GM23338 (cell line): ENCODE results near the gene TMEM176B. TPM values are rescaled to one million over a fixed set of nuclear protein-coding genes. Genes with fewer than 3 reads are reported as not detected.

Source experiments
- EZH2 ChIP-seq: fragments of 200-600 bp; sonication (generic); IDR thresholded peaks from one replicate; pipeline ENCODE4 v1.8.0; 2017; ENCODE audit warnings: antibody characterized with exemption, mild to moderate bottlenecking, low read depth; ENCODE audit not compliant: unreplicated experiment
- EZH2phosphoT487 ChIP-seq: fragments of 200-600 bp; sonication (generic); IDR thresholded peaks from one replicate; pipeline ENCODE4 v1.8.1; 2018; ENCODE audit warnings: antibody characterized with exemption; ENCODE audit not compliant: unreplicated experiment
- JUNB ChIP-seq: IDR thresholded peaks from one replicate; pipeline ENCODE4 v1.6.1; 2016; ENCODE audit warnings: antibody characterized with exemption; ENCODE audit not compliant: unreplicated experiment
- STAT1 ChIP-seq: IDR thresholded peaks from one replicate; pipeline ENCODE4 v1.6.1; 2016; ENCODE audit warnings: antibody characterized with exemption; ENCODE audit not compliant: unreplicated experiment
- ZNF114 ChIP-seq: fragments of 250-450 bp; sonication (Bioruptor Pico); IDR thresholded peaks from 2 replicates; pipeline ENCODE4 v1.5.0; 2020; ENCODE audit warnings: mild to moderate bottlenecking, moderate library complexity
- ZNF331 ChIP-seq: fragments of 250-450 bp; sonication (Bioruptor Pico); IDR thresholded peaks from 2 replicates; pipeline ENCODE4 v1.5.0; 2020; ENCODE audit warnings: low read depth, mild to moderate bottlenecking, moderate library complexity
- polyA plus RNA-seq: library from polyadenylated mRNA; unstranded; fragments of >200 nt; fragmentation: Nextera tagmentation; extraction: Ambion mirVana; gene quantifications from 2 replicates; pipeline ENCODE4 v1.2.1, GENCODE V29; 2016
- total RNA-seq: library from RNA; depleted of rRNA; stranded (reverse); fragments of >200 nt; shearing (Covaris generic); gene quantifications from 2 replicates; pipeline ENCODE4 v1.2.3, GENCODE V29; 2014
- TF ChIP-seq, protein P1 (sequence below): IDR thresholded peaks from 2 replicates; pipeline ENCODE4 v1.6.1; 2016; ENCODE audit warnings: antibody characterized with exemption
- TF ChIP-seq, protein P2 (sequence below): fragments of 250-450 bp; sonication (Bioruptor Pico); IDR thresholded peaks from 2 replicates; pipeline ENCODE4 v1.5.0; 2020; ENCODE audit warnings: mild to moderate bottlenecking, moderate library complexity

The TMEM176B gene
- total and polyA plus RNA-seq, 2 experiments from 2014 or later: 0.35 to 0.42 TPM

DNA sequence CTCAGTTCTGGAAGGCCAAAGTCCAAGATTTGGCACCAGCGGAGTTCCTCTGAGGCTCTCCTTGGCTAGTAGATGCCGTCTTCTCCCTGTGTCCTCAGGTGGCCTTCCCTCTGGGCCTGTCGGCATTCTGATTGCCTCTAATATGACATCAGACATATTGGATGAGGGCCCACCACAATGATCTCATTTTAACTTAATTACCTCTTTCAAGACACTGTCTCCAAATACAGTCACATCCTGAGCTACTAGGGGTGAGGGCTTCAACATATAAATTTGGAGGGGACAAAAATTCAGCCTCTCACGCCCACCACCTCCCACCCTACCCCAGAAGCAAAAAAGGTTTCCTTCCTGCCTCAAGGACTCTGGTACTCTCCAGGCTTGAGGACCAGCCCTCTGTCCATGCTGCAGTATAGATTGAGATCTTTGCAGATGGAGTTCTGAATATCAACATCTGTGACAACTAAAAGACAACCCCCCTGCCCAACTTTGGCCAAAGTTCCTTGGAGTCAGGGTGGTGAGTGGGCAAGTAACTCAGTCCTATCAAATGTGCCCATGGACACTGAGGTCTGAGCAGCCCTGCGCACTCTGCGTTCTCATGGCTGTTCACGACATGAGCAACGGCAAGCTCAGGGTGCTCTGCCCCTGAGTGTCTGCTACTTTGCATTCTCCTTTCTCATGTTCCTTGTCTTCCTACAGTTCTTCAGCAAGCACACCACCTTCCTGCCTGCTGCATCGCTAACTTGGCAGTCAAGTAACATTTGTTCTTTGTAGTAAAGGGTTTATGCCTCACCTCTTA is 11.5 kb downstream of the TMEM176B start (continued):
- TF ChIP-seq, protein P1, sequence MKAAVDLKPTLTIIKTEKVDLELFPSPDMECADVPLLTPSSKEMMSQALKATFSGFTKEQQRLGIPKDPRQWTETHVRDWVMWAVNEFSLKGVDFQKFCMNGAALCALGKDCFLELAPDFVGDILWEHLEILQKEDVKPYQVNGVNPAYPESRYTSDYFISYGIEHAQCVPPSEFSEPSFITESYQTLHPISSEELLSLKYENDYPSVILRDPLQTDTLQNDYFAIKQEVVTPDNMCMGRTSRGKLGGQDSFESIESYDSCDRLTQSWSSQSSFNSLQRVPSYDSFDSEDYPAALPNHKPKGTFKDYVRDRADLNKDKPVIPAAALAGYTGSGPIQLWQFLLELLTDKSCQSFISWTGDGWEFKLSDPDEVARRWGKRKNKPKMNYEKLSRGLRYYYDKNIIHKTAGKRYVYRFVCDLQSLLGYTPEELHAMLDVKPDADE: no peak
- TF ChIP-seq ZNF331 (CRISPR knock-in tag) (no peak), EZH2phosphoT487 (no peak), STAT1 (no peak), ZNF114 (no peak), JUNB (no peak), EZH2 (no peak)
- TF ChIP-seq, protein P2, sequence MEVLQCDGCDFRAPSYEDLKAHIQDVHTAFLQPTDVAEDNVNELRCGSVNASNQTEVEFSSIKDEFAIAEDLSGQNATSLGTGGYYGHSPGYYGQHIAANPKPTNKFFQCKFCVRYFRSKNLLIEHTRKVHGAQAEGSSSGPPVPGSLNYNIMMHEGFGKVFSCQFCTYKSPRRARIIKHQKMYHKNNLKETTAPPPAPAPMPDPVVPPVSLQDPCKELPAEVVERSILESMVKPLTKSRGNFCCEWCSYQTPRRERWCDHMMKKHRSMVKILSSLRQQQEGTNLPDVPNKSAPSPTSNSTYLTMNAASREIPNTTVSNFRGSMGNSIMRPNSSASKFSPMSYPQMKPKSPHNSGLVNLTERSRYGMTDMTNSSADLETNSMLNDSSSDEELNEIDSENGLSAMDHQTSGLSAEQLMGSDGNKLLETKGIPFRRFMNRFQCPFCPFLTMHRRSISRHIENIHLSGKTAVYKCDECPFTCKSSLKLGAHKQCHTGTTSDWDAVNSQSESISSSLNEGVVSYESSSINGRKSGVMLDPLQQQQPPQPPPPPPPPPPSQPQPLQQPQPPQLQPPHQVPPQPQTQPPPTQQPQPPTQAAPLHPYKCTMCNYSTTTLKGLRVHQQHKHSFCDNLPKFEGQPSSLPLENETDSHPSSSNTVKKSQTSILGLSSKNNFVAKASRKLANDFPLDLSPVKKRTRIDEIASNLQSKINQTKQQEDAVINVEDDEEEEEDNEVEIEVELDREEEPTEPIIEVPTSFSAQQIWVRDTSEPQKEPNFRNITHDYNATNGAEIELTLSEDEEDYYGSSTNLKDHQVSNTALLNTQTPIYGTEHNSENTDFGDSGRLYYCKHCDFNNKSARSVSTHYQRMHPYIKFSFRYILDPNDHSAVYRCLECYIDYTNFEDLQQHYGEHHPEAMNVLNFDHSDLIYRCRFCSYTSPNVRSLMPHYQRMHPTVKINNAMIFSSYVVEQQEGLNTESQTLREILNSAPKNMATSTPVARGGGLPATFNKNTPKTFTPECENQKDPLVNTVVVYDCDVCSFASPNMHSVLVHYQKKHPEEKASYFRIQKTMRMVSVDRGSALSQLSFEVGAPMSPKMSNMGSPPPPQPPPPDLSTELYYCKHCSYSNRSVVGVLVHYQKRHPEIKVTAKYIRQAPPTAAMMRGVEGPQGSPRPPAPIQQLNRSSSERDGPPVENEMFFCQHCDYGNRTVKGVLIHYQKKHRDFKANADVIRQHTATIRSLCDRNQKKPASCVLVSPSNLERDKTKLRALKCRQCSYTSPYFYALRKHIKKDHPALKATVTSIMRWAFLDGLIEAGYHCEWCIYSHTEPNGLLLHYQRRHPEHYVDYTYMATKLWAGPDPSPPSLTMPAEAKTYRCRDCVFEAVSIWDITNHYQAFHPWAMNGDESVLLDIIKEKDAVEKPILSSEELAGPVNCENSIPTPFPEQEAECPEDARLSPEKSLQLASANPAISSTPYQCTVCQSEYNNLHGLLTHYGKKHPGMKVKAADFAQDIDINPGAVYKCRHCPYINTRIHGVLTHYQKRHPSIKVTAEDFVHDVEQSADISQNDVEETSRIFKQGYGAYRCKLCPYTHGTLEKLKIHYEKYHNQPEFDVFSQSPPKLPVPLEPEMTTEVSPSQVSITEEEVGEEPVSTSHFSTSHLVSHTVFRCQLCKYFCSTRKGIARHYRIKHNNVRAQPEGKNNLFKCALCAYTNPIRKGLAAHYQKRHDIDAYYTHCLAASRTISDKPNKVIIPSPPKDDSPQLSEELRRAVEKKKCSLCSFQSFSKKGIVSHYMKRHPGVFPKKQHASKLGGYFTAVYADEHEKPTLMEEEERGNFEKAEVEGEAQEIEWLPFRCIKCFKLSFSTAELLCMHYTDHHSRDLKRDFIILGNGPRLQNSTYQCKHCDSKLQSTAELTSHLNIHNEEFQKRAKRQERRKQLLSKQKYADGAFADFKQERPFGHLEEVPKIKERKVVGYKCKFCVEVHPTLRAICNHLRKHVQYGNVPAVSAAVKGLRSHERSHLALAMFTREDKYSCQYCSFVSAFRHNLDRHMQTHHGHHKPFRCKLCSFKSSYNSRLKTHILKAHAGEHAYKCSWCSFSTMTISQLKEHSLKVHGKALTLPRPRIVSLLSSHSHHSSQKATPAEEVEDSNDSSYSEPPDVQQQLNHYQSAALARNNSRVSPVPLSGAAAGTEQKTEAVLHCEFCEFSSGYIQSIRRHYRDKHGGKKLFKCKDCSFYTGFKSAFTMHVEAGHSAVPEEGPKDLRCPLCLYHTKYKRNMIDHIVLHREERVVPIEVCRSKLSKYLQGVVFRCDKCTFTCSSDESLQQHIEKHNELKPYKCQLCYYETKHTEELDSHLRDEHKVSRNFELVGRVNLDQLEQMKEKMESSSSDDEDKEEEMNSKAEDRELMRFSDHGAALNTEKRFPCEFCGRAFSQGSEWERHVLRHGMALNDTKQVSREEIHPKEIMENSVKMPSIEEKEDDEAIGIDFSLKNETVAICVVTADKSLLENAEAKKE (CRISPR knock-in tag): no peak
